OCI-LY1 (cell line): ENCODE measurements around the gene CATSPERB.

ENCODE experiments used
- H2AFZ ChIP-seq: fragments of 200-600 bp; sonication (generic), shearing (Covaris generic); 2 replicates; pipeline ENCODE4 v1.6.0; 2014; ENCODE audit warnings: antibody characterized with exemption, mild to moderate bottlenecking, low read length
- H3F3A ChIP-seq: fragments of 200-600 bp; sonication (generic), shearing (Covaris generic); 2 replicates; pipeline ENCODE4 v1.6.0; 2014; ENCODE audit warnings: mild to moderate bottlenecking, antibody characterized with exemption, low read length, moderate library complexity; ENCODE audit not compliant: insufficient read depth
- H3K27ac ChIP-seq: fragments of 200-600 bp; sonication (generic); 2 replicates; pipeline ENCODE4 v1.5.1; 2014; ENCODE audit warnings: low read length, mixed run types, mild to moderate bottlenecking, low read depth; ENCODE audit not compliant: poor library complexity, severe bottlenecking
- H3K27me3 ChIP-seq: fragments of 200-600 bp; sonication (generic); 2 replicates; pipeline ENCODE4 v1.6.0; 2014; ENCODE audit warnings: antibody characterized with exemption, mild to moderate bottlenecking, low read length, moderate library complexity; ENCODE audit not compliant: insufficient read depth
- H3K36me3 ChIP-seq: fragments of 200-600 bp; sonication (generic); 2 replicates; pipeline ENCODE4 v1.6.1; 2014; ENCODE audit warnings: mild to moderate bottlenecking, antibody characterized with exemption, low read length, moderate library complexity, mixed read lengths; ENCODE audit not compliant: insufficient read depth
- H3K4me1 ChIP-seq: fragments of 200-600 bp; sonication (generic); 2 replicates; pipeline ENCODE4 v1.5.1; 2014; ENCODE audit warnings: mild to moderate bottlenecking, low read length, moderate library complexity; ENCODE audit not compliant: insufficient read depth, severe bottlenecking
- H3K4me2 ChIP-seq: fragments of 200-600 bp; sonication (generic), shearing (Covaris generic); 2 replicates; pipeline ENCODE4 v1.6.1; 2014; ENCODE audit warnings: low read length
- H3K4me3 ChIP-seq: fragments of 200-600 bp; sonication (generic); 2 replicates; pipeline ENCODE4 v1.5.1; 2014; ENCODE audit warnings: low read length, low read depth, mild to moderate bottlenecking, mixed read lengths; ENCODE audit not compliant: poor library complexity, severe bottlenecking
- H3K79me2 ChIP-seq: fragments of 200-600 bp; shearing (Covaris generic); 2 replicates; pipeline ENCODE4 v1.6.1; 2016; ENCODE audit warnings: mixed run types, low read length, mixed read lengths; ENCODE audit not compliant: insufficient read depth
- H3K9ac ChIP-seq: fragments of 200-600 bp; sonication (generic), shearing (Covaris generic); 2 replicates; pipeline ENCODE4 v1.6.1; 2014; ENCODE audit warnings: mild to moderate bottlenecking, low read length, mixed read lengths
- H3K9me2 ChIP-seq: fragments of 200-600 bp; sonication (generic), shearing (Covaris generic); 2 replicates; pipeline ENCODE4 v1.6.1; 2014; ENCODE audit warnings: low read depth, mild to moderate bottlenecking, low read length, mixed read lengths
- H3K9me3 ChIP-seq: fragments of 200-600 bp; shearing (Covaris generic); 2 replicates; pipeline ENCODE4 v1.6.1; 2014; ENCODE audit warnings: low read length, mixed read lengths
- H4K20me1 ChIP-seq: fragments of 200-600 bp; sonication (generic), shearing (Covaris generic); 2 replicates; pipeline ENCODE4 v1.6.0; 2016; ENCODE audit warnings: mild to moderate bottlenecking, low read length; ENCODE audit not compliant: insufficient read depth
- EZH2 ChIP-seq: fragments of 200-600 bp; sonication (generic), shearing (Covaris generic); IDR thresholded peaks from 2 replicates; pipeline ENCODE4 v1.8.0; 2017; ENCODE audit warnings: borderline replicate concordance, mixed run types, mild to moderate bottlenecking, antibody characterized with exemption, low read length, moderate library complexity, mixed read lengths
- TF ChIP-seq, protein P1 (sequence below): fragments of 200-600 bp; sonication (generic), shearing (Covaris generic); IDR thresholded peaks from 2 replicates; pipeline ENCODE4 v1.5.1; 2017; ENCODE audit warnings: mild to moderate bottlenecking, antibody characterized with exemption, low read length, moderate library complexity, mixed read lengths

The CATSPERB gene

DNA sequence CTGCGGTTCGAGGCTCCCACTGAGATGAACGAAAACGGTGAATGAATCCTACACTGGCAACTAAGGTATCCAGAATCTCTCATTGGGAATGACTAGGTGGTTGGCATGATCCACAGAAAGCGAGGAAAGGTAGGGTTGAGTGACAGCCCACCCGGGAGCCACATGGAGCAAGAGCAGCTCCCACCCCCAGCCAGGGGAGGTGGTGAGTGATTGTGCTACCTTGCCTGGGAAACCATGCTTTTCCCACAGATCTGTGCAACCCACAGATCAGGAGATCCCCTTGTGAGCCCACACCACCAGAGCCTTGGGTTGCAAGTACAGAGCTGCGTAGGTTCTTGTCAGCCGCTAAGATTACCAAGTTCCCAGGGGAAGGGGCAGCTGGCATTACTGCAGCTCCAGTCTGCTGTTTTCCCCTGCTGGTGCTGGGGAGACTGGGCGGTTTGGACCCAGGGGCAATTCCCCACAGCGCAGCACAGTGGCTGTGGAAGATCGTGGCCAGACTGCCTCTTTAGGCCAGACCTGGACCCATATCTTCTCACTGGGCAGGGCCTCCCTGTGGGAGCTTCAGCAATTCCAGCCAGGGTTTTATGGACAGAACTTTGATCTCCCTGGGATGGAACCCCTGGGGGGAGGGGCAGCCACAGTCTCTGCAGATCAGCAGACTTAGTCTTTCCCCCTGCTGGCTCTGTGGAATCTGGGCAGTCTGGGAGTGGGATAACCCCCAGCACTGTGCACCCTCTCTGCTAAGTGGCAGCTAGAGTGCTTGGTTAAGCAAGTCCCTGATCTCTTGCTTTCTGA is 177.2 kb downstream of the CATSPERB start:
- no peak overlapping the region for H3K4me2 ChIP-seq
- no peak overlapping the region for H3K27ac ChIP-seq

DNA sequence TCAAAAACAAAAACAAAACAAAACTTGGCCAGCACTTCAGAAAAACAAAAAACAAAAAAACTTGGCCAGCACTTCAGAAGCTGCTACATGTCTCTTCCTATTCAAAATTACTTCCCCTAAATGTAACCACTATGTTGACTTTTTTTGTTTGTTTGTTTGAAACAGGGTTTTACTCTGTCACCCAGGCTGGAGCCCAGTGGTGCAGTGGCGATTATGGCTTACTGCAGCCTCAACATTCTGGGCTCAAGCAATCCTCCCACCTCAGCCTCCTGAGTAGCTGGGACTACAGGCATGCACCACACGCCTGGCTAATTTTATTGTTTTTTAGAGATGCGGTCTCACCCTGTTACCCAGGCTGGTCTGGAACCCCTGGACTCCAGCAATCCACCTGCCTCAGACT is 183.8 kb downstream of the CATSPERB start:
- no peak overlapping the region for H3K27ac ChIP-seq
- no peaks in the 10 kb centered on the region for H3K9me2 ChIP-seq
- H3K9ac ChIP-seq, result no peak overlapping the region
- no peak overlapping the region for H3K4me3 ChIP-seq
- H4K20me1 ChIP-seq, result no peaks in the 10 kb centered on the region
- no peak overlapping the region for H2AFZ ChIP-seq
- no peaks in the 10 kb centered on the region for H3F3A ChIP-seq
- no peaks in the 10 kb centered on the region for H3K79me2 ChIP-seq
- TF ChIP-seq, protein P1, sequence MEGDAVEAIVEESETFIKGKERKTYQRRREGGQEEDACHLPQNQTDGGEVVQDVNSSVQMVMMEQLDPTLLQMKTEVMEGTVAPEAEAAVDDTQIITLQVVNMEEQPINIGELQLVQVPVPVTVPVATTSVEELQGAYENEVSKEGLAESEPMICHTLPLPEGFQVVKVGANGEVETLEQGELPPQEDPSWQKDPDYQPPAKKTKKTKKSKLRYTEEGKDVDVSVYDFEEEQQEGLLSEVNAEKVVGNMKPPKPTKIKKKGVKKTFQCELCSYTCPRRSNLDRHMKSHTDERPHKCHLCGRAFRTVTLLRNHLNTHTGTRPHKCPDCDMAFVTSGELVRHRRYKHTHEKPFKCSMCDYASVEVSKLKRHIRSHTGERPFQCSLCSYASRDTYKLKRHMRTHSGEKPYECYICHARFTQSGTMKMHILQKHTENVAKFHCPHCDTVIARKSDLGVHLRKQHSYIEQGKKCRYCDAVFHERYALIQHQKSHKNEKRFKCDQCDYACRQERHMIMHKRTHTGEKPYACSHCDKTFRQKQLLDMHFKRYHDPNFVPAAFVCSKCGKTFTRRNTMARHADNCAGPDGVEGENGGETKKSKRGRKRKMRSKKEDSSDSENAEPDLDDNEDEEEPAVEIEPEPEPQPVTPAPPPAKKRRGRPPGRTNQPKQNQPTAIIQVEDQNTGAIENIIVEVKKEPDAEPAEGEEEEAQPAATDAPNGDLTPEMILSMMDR, result no peak
- H3K4me1 ChIP-seq, result no peaks in the 10 kb centered on the region
- no peaks in the 10 kb centered on the region for H3K9me3 ChIP-seq
- no peaks in the 10 kb centered on the region for H3K36me3 ChIP-seq
- no peaks in the 10 kb centered on the region for H3K27me3 ChIP-seq
- H3K4me2 ChIP-seq, result no peak overlapping the region

More for the DNA sequence above, 177.2 kb downstream of the CATSPERB start:
- Histone ChIP-seq H3K4me3 (no peak overlapping the region), H3K27me3 (no peaks in the 10 kb centered on the region), H3F3A (no peaks in the 10 kb centered on the region), H4K20me1 (no peaks in the 10 kb centered on the region), H3K36me3 (no peaks in the 10 kb centered on the region), H3K79me2 (no peaks in the 10 kb centered on the region), H3K9ac (no peak overlapping the region), H3K4me1 (no peaks in the 10 kb centered on the region), H3K9me3 (no peaks in the 10 kb centered on the region), H3K9me2 (no peaks in the 10 kb centered on the region), H2AFZ (no peak overlapping the region)
- TF ChIP-seq EZH2, result no peak

DNA sequence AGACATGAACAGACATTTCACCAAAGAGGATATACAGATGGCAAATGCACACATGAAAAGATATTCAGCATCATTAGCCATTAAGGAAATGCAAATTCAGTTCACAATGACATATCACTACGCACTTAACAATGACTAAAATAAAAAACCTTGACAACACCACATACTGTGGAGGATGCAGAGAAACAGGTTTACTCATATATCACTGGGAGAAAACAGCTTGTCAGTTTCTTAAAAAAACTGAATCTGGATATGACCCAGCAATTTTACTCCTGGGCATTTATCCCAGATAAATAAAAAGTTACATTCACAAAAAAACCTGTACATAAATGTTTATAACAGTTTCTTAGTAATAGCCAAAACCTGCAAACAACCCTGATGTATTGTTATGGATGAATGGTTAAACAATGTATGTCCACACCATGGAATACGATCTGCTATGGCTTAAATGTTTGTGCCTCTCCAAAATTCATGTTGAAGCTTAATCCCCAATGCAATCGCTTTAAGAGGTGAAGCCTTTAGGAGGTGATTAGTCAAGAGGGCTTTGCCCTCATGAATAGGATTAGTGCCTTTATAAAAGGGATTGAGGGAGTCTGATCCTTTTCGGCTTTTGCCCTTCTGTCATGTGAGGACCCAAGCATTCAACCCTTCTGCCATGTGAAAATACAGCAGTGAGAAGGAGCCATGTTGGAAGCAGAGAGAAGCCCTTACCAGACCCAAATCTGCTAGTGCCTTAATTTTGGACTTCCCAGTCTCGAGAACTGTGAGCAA is 185.8 kb downstream of the CATSPERB start:
- Histone ChIP-seq H4K20me1 (no peaks in the 10 kb centered on the region), H3K9me3 (peaks cover 7% of the 10 kb centered on the region), H3K9ac (no peak overlapping the region), H3K9me2 (no peaks in the 10 kb centered on the region), H3K27me3 (no peaks in the 10 kb centered on the region), H3K36me3 (no peaks in the 10 kb centered on the region; the same call in 1 of the 2 replicates), H3K4me3 (no peak overlapping the region), H3F3A (no peaks in the 10 kb centered on the region), H2AFZ (no peak overlapping the region), H3K79me2 (no peaks in the 10 kb centered on the region), H3K27ac (no peak overlapping the region), H3K4me1 (no peaks in the 10 kb centered on the region), H3K4me2 (no peak overlapping the region)
- TF ChIP-seq, protein P1, result no peak
- TF ChIP-seq EZH2, result no peak
